PFSK-1 (cell line): ENCODE results near the gene GPR83.

Source experiments
- FOXP2 ChIP-seq: optimal IDR thresholded peaks from 2 replicates; pipeline ENCODE3; 2011; ENCODE audit warnings: borderline replicate concordance, control low read depth, inconsistent platforms; ENCODE audit not compliant: insufficient read depth; ENCODE audit errors: extremely low read length, extremely low read depth
- POLR2AphosphoS5 ChIP-seq: IDR thresholded peaks from 2 replicates; pipeline ENCODE4 v1.6.1; 2012; ENCODE audit warnings: low read depth, mild to moderate bottlenecking, control low read depth, low read length, moderate library complexity
- REST ChIP-seq, 2 experiments: IDR thresholded peaks; 2 replicates each; pipeline versions ENCODE4 v1.6.1 to v1.8.0; 2011 to 2012; ENCODE audit warnings: low read depth in 2 of 2, low read length in 2 of 2, control low read depth in 1 of 2, inconsistent platforms in 1 of 2, mild to moderate bottlenecking in 1 of 2, moderate library complexity in 1 of 2; ENCODE audit not compliant: insufficient read depth in 1 of 2
- SIN3A ChIP-seq: IDR thresholded peaks from 2 replicates; pipeline ENCODE4 v1.6.1; 2012; ENCODE audit warnings: mild to moderate bottlenecking, low read length, moderate library complexity, borderline replicate concordance; ENCODE audit not compliant: insufficient read depth
- TAF1 ChIP-seq: IDR thresholded peaks from 2 replicates; pipeline ENCODE4 v1.6.1; 2012; ENCODE audit warnings: low read length, control low read depth, borderline replicate concordance; ENCODE audit not compliant: insufficient read depth

Gene GPR83

GRCh38 chr11:94433049-94433448 lies 31.8 kb upstream of the GPR83 start:
- TF ChIP-seq POLR2AphosphoS5 (no peak), REST (IDR thresholded peaks at IDR 0.05; ENCODE audit: insufficient read depth in 1 of 2, low read depth in 2 of 2, low read length in 2 of 2) (no peak), SIN3A (no peak), TAF1 (no peak), FOXP2 (no peak)

- no peak for TF ChIP-seq FOXP2
- TF ChIP-seq REST (IDR thresholded peaks at IDR 0.05; ENCODE audit: insufficient read depth in 1 of 2, low read depth in 2 of 2, low read length in 2 of 2) = no peak
- TF ChIP-seq SIN3A = no peak
- no peak for TF ChIP-seq TAF1
- TF ChIP-seq POLR2AphosphoS5 = no peak
These were observed 23.4 kb upstream of the GPR83 start for GRCh38 chr11:94424662-94425061.

- TF ChIP-seq SIN3A (no peak), TAF1 (no peak), FOXP2 (no peak), POLR2AphosphoS5 (no peak), REST (IDR thresholded peaks at IDR 0.05; ENCODE audit: insufficient read depth in 1 of 2, low read depth in 2 of 2, low read length in 2 of 2) (no peak)
These were observed 22.8 kb upstream of the GPR83 start for GRCh38 chr11:94424011-94424410.

- TF ChIP-seq TAF1 = no peak
- no peak for TF ChIP-seq FOXP2
- no peak for TF ChIP-seq REST (IDR thresholded peaks at IDR 0.05; ENCODE audit: insufficient read depth in 1 of 2, low read depth in 2 of 2, low read length in 2 of 2)
- no peak for TF ChIP-seq POLR2AphosphoS5
- no peak for TF ChIP-seq SIN3A
These were observed 22.3 kb upstream of the GPR83 start for GRCh38 chr11:94423507-94423906.
